ENCODE measurements around the gene SNPH. TPM values are rescaled to one million over a fixed set of nuclear protein-coding genes. Genes with fewer than 3 reads are reported as not detected.

The SNPH gene
- total and polyA plus RNA-seq, 2 of the 8 experiments (the other 6 are each of a cell fraction or from before 2014, with no cell fraction given) = 0.98 to 4.9 TPM

DNA sequence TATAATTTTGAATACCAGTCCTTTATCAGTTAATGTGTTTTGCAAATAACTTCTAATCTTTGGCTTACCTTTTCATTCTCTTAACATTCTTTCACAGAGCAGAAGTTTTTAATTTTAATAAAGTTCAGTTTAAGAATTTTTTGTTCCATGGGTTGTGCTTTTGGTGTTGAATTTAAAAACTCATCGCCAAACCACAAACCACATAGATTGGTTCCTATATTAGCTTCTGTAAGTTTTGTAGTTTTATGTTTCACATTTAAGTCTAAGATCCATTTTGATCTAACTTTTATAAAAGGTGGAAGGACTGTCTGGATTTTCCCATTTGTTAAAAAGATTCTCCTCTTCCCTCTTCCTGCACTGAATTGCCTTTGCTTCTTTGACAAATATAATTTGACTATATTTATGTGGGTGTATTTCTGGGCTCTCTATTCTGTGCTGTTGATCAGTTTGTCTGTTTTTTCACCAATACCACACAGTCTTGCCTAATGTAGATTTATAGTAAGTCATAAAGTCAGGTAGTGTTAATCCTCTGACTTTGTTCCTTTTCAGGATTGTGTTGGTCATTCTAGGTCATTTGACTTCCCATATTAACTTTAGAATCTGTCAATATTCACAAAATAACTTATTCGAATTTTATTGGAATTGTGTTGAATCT is 80.3 kb downstream of the SNPH start:
- H2BK15ac ChIP-seq (ENCODE audit: low read length) = no peak overlapping the region
- no peak overlapping the region for H3K56ac ChIP-seq (replicated peaks; ENCODE audit: insufficient read length, low read depth, low read length)
- ChIA-PET POLR2A (ENCODE audit: partially characterized antibody) (interaction anchor here (5.0 kb wide), 1 partner anchor 20 kb away, joined by 34 read pairs; the partner anchor contains the start of gene SDCBP2), CTCF (ENCODE audit: partially characterized antibody) (interaction anchor here (0.7 kb wide), 1 partner anchor 24 kb away, joined by 3 read pairs; no protein-coding TSS in a partner anchor)
- no peak overlapping the region for H2BK12ac ChIP-seq (ENCODE audit: low read depth, low read length)
- no peak overlapping the region for H3K14ac ChIP-seq (ENCODE audit: insufficient read length)
- H3K36me3 ChIP-seq (ENCODE audit: control insufficient read depth in 2 of 4, insufficient read depth in 4 of 4, low read length in 3 of 4) = no peaks in the 10 kb centered on the region
- H4K20me1 ChIP-seq (replicated peaks in 1 of 2; ENCODE audit: control insufficient read depth in 1 of 2, insufficient read depth in 2 of 2, low read length in 2 of 2) = peaks cover 0 to 11% of the 10 kb centered on the region in 2 experiments
- no peak overlapping the region for H3K27ac ChIP-seq (ENCODE audit: low read depth, low read length)
- no peaks in the 10 kb centered on the region for H3K79me1 ChIP-seq (ENCODE audit: low read depth, low read length)
- H3K4me2 ChIP-seq (ENCODE audit: insufficient read depth in 1 of 2, low read depth in 2 of 2, low read length in 2 of 2) = no peak overlapping the region
- no peak for DNase-seq (ENCODE audit: low read depth in 1 of 2, low spot score in 2 of 2)
- no peak overlapping the region for H2AK5ac ChIP-seq (ENCODE audit: low read depth, low read length)
- no peak overlapping the region for H4K8ac ChIP-seq (ENCODE audit: extremely low read depth, insufficient read depth, low read length)
- peaks cover 0 to 4% of the 10 kb centered on the region in 2 experiments; a peak in 1 of 4 replicates for H3K9me3 ChIP-seq (ENCODE audit: insufficient read depth in 2 of 2, low read depth in 1 of 2, low read length in 1 of 2)
- H3K79me2 ChIP-seq (ENCODE audit: control insufficient read depth in 1 of 2, insufficient read depth in 2 of 2, low read length in 2 of 2) = no peaks in the 10 kb centered on the region
- H3K9ac ChIP-seq (replicated peaks in 1 of 4; ENCODE audit: extremely low read depth in 1 of 4, low read depth in 3 of 4, low read length in 3 of 4) = no peak overlapping the region
- H2BK5ac ChIP-seq (ENCODE audit: low read depth, low read length) = no peak overlapping the region
- H4K5ac ChIP-seq (ENCODE audit: insufficient read length, low read depth, low read length) = no peak overlapping the region
- H2BK20ac ChIP-seq (ENCODE audit: low read length) = no peak overlapping the region
- no peaks in the 10 kb centered on the region for H3K23me2 ChIP-seq (ENCODE audit: low read depth, low read length)
- no peak overlapping the region for H3K18ac ChIP-seq (ENCODE audit: extremely low read depth, low read length)
- no peaks in the 10 kb centered on the region for H3K27me3 ChIP-seq (replicated peaks in 1 of 4; ENCODE audit: control insufficient read depth in 3 of 4, extremely low read depth in 1 of 4, insufficient read depth in 3 of 4, low read length in 3 of 4)
- no peak overlapping the region for H3K4me3 ChIP-seq (ENCODE audit: extremely low read depth in 1 of 4, insufficient read depth in 2 of 4, low read depth in 3 of 4, low read length in 4 of 4)
- FAIRE-seq = no peak
- H2BK120ac ChIP-seq (replicated peaks; ENCODE audit: low read depth, low read length) = no peak overlapping the region
- WGBS, 2 experiments (ENCODE audit: extremely low coverage in 1 of 2, insufficient coverage in 1 of 2, insufficient read length in 1 of 2, insufficient replicate concordance in 2 of 2, low coverage in 1 of 2, low lambda C conversion rate in 2 of 2, missing lambda C conversion rate in 1 of 2) = 87% methylated on average over 2 of the region's 2 CpGs; no CpG with 5 or more reads in 1 of the 2 experiments
- no peaks in the 10 kb centered on the region for H3K4me1 ChIP-seq (replicated peaks in 1 of 4; ENCODE audit: control insufficient read depth in 3 of 4, insufficient read depth in 4 of 4, low read length in 3 of 4)
- no peak overlapping the region for H3K4ac ChIP-seq (replicated peaks; ENCODE audit: insufficient read length, low read depth, low read length)
- H2AFZ ChIP-seq (ENCODE audit: low read length) = no peak overlapping the region
- no peak overlapping the region for H4K91ac ChIP-seq (replicated peaks; ENCODE audit: insufficient read length, low read length)
- H3K23ac ChIP-seq (ENCODE audit: insufficient read length) = no peak overlapping the region
- TF ChIP-seq RNF2 (IDR thresholded peaks at IDR 0.05; ENCODE audit: borderline replicate concordance, low read depth, low read length, missing control alignments, poor library complexity, severe bottlenecking) (no peak), POU5F1 (IDR thresholded peaks at IDR 0.05; ENCODE audit: low read depth, low read length) (no peak), PHF8 (conservative IDR thresholded peaks at IDR 0.05; ENCODE audit: low read depth, low read length) (no peak), SIX5 (IDR thresholded peaks at IDR 0.05; ENCODE audit: low read depth, low read length) (no peak), POLR2AphosphoS5 (IDR thresholded peaks at IDR 0.05; ENCODE audit: low read depth, low read length) (no peak), HDAC2 (IDR thresholded peaks at IDR 0.05; ENCODE audit: borderline replicate concordance in 1 of 2, low read depth in 2 of 2, low read length in 2 of 2) (no peak), SP4 (IDR thresholded peaks at IDR 0.05; ENCODE audit: low read length) (no peak), BCL11A (IDR thresholded peaks at IDR 0.05; ENCODE audit: low read depth in 2 of 2, low read length in 2 of 2) (no peak), GTF2F1 (IDR thresholded peaks at IDR 0.05; ENCODE audit: borderline replicate concordance, low read depth, low read length) (no peak)
- TF ChIP-seq, protein P1, sequence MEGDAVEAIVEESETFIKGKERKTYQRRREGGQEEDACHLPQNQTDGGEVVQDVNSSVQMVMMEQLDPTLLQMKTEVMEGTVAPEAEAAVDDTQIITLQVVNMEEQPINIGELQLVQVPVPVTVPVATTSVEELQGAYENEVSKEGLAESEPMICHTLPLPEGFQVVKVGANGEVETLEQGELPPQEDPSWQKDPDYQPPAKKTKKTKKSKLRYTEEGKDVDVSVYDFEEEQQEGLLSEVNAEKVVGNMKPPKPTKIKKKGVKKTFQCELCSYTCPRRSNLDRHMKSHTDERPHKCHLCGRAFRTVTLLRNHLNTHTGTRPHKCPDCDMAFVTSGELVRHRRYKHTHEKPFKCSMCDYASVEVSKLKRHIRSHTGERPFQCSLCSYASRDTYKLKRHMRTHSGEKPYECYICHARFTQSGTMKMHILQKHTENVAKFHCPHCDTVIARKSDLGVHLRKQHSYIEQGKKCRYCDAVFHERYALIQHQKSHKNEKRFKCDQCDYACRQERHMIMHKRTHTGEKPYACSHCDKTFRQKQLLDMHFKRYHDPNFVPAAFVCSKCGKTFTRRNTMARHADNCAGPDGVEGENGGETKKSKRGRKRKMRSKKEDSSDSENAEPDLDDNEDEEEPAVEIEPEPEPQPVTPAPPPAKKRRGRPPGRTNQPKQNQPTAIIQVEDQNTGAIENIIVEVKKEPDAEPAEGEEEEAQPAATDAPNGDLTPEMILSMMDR (IDR thresholded peaks at IDR 0.05; ENCODE audit: control extremely low read depth in 1 of 3, insufficient read depth in 1 of 3, low read depth in 1 of 3, low read length in 3 of 3) = no peak

Measured in H1 (cell line).